SK-N-MC (cell line): Measurements from ENCODE around the gene ZNF780A.

Experiments used
- EZH2 ChIP-seq: fragments of 200-600 bp; sonication (generic); IDR thresholded peaks from one replicate; pipeline ENCODE4 v1.6.1; 2017; ENCODE audit warnings: antibody characterized with exemption
- FOXP2 ChIP-seq: optimal IDR thresholded peaks from 2 replicates; pipeline ENCODE3; 2011; ENCODE audit warnings: mild to moderate bottlenecking, moderate library complexity; ENCODE audit not compliant: insufficient read depth; ENCODE audit errors: extremely low read length, control extremely low read depth
- POLR2AphosphoS5 ChIP-seq: IDR thresholded peaks from 2 replicates; pipeline ENCODE4 v1.6.1; 2012; ENCODE audit warnings: mild to moderate bottlenecking, low read depth, low read length, borderline replicate concordance

DNA sequence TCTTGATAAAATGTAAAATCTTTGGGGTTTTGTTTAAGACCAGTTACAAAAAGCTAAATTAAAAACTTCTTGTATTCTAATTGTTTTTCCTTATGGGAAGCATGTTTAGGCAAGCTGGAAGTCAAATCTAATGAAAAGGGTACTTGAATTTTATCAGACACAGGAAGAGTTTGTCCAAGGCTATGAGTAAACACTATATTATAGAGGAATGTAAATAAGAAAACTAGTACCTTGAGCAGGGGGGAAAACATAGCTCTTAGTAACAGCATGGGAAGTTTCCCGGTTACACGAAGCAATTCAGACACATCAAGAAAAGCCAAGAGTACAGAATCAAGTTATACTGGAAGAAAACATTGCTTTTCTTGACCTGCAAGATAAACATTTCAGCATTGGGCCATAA, 19.8 kb upstream of the ZNF780A start:
- no peak for TF ChIP-seq POLR2AphosphoS5
- TF ChIP-seq EZH2 = no peak
- no peak for TF ChIP-seq FOXP2
